Measurements from ENCODE around the gene SND1. TPM values are rescaled to one million over a fixed set of nuclear protein-coding genes. Genes with fewer than 3 reads are reported as not detected.

SND1 gene
- total and polyA plus RNA-seq, 10 donors, result 61.7 to 173 (median 116) TPM

DNA sequence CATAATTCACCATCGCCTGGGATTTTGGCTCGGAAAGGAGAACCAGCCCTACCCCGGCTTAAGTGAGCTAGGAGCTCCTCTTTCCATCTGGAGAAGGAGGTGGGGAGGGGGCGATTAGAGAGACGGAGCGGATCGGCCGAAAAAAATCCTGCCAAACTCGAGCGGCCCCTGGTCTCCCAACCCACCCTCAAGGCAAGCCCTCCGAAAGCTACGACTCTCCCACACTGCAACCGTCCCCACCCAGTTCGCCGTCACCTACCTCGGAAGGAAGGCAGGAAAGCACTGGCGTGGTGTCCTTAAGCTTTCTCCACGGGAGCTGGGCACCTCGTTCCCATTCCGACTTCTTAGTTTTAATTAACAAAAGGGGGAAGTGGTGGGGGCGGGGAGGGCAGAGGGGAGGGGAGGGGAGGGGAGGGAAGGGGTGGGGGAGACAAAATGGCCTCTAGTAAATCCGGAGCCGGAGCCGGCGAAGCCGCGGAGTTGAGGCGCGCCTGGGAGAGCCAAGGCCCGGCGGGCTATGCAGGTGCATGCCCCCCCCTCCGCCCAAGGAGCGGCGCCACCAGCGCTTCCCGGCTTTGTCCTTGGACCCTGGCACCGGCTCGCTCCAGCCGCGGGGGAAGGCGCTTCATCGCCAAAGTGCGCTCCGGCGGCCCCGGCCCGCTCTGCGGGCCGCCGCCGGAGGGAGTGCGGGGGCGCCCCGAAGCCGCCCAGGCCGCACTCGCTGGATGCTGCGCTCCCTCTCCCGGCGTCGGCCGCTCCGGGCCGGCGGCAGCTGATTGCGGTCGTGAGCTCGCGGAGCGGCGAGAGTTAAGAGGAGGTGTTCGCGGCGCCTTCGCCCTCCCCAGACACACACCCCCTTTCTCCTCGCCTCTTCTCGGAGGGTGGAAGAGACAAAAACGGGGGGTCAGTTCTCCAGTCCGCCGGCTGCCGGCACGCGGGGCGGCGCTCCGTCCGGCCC is 378.9 kb downstream of the SND1 start, which contains the start of gene LRRC4:
LRRC4 (minus strand) TSS at position 784 of the 958 bp plus-strand sequence. CDS start 797 bp downstream, outside the sequence.
- Histone ChIP-seq H3K27me3 (replicated peaks in 1 of 7) (peaks cover 0 to 27% (median 0%) of the 10 kb centered on the region in 7 donors), H3K4me3 (peak within 1 kb of the TSS; percentile 49 to 88 (median 64)), H3K27ac (peak within 1 kb of the TSS in 7 of 8 donors; percentile 80 to 94 (median 87)), H3K4me1 (peaks cover 0 to 95% (median 40%) of the 10 kb centered on the region in 6 donors), H3K9me3 (no peaks in the 10 kb centered on the region), H3K36me3 (peaks cover 0 to 26% (median 6%) of the 10 kb centered on the region in 6 donors)
- WGBS, 5 donors, result 11 to 27% (median 17%) methylated on average over 37 to 86 of the region's 87 CpGs
- intact Hi-C loops (cut with DNase I; ENCODE audit: low total_unique reads), result loop anchor here (10.0 kb wide), 1 partner anchor 316 kb away; no protein-coding TSS in a partner anchor
- TF ChIP-seq CTCF (IDR thresholded peaks at IDR 0.05 in 8 of 11, conservative IDR thresholded peaks at IDR 0.05 in 3 of 11), result peak in 2 of 11 experiments; percentile 8 to 15
- peak in 2 of 3 donors; percentile 44 to 48 for TF ChIP-seq POLR2AphosphoS5 (IDR thresholded peaks at IDR 0.05)
- TF ChIP-seq POLR2A (IDR thresholded peaks at IDR 0.05), result no peak
- DNase-seq, result peak; percentile 90

DNA sequence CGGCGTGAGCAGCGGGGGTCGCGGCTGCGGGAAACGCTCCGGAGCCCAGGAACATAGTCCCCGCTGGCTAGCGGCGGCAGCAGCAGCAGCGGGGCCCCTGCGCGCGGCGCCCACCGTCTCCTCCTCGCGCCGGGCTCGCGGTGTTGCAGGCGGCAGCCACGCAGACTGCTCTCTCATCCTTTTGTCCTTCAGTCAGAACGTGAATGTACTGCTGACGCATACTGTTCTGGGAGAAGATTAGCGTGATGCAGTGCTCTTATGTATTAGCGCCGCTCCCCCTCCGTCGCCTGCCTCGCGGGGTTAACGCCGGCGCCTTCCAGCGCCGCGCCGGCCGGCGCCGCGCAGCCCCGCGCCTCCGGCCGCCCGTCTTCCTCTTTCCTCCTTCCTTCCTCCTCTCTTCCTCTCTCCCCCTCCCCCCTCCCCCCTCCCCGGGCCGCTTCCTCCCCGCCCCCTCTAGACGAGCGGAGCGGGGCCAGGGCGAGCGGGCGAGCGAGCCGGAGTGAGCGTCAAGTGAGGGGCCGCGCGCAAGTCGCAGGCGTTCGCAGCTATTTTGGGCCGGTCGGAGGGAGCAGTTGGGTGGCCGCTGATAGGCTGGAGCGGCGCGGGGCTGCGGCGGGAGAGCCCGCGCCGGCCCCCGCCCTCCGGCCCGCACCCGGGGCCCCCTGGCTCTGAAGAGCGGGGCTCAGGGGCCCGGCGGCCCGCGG is 380.1 kb downstream of the SND1 start:
- Histone ChIP-seq H3K27me3 (replicated peaks in 1 of 7) (peaks cover 0 to 27% (median 0%) of the 10 kb centered on the region in 7 donors), H3K4me3 (peak overlapping the region; percentile 49 to 88 (median 64)), H3K4me1 (peaks cover 0 to 94% (median 38%) of the 10 kb centered on the region in 6 donors), H3K9me3 (no peaks in the 10 kb centered on the region), H3K36me3 (peaks cover 0 to 26% (median 6%) of the 10 kb centered on the region in 6 donors), H3K27ac (peak overlapping the region in 7 of 8 donors; percentile 80 to 94 (median 87))
- intact Hi-C loops (cut with DNase I; ENCODE audit: low total_unique reads), result loop anchor here (10.0 kb wide), 1 partner anchor 317 kb away; no protein-coding TSS in a partner anchor
- WGBS, 5 donors, result 0 to 1% (median 1%) methylated on average over 41 to 87 of the region's 87 CpGs
- peak; percentile 90 for DNase-seq
- TF ChIP-seq POLR2A (IDR thresholded peaks at IDR 0.05) (peak in 1 of 3 donors; percentile 32), CTCF (IDR thresholded peaks at IDR 0.05 in 8 of 11, conservative IDR thresholded peaks at IDR 0.05 in 3 of 11) (peak in 7 of 11 experiments; percentile 10 to 38 (median 27)), POLR2AphosphoS5 (IDR thresholded peaks at IDR 0.05) (peak; percentile 69 to 83 (median 72))

- peak overlapping the region; percentile 49 to 88 (median 64) for H3K4me3 ChIP-seq
These were observed 380.7 kb downstream of the SND1 start for GRCh38 chr7:128032605-128033235.

More at GRCh38 chr7:128032605-128033235, 380.7 kb downstream of the SND1 start:
- Histone ChIP-seq H3K27ac (peak overlapping the region in 7 of 8 donors; percentile 80 to 94 (median 87)), H3K9me3 (no peaks in the 10 kb centered on the region), H3K27me3 (replicated peaks in 1 of 7) (peaks cover 0 to 27% (median 0%) of the 10 kb centered on the region in 7 donors), H3K4me1 (peaks cover 0 to 88% (median 35%) of the 10 kb centered on the region in 6 donors), H3K36me3 (peaks cover 0 to 26% (median 6%) of the 10 kb centered on the region in 6 donors)
- DNase-seq, result peak; percentile 89
- TF ChIP-seq CTCF (IDR thresholded peaks at IDR 0.05 in 8 of 11, conservative IDR thresholded peaks at IDR 0.05 in 3 of 11), result no peak
- peak in 1 of 3 donors; percentile 45 for TF ChIP-seq POLR2AphosphoS5 (IDR thresholded peaks at IDR 0.05)
- intact Hi-C loops (cut with DNase I; ENCODE audit: low total_unique reads), result loop anchor here (10.0 kb wide), 1 partner anchor 318 kb away; no protein-coding TSS in a partner anchor
- 26 to 48% (median 30%) methylated on average over 23 to 41 of the region's 41 CpGs for WGBS, 5 donors
